SK-N-SH (cell line): Measurements from ENCODE around the gene ELMO3. TPM values are rescaled to one million over a fixed set of nuclear protein-coding genes. Genes with fewer than 3 reads are reported as not detected.

Experiments used
- CTCF ChIA-PET: fragments of 300-600, 350-600 bp; formaldehyde crosslinking; extraction: SDS; loops from one replicate; lab custom pipeline; 2021; lab: Yijun Ruan, JAX
- POLR2A ChIA-PET: fragments of 350-600 bp; sonication (Branson Sonifier 250); formaldehyde crosslinking; extraction: SDS; loops from one replicate; lab custom pipeline; 2020; ENCODE audit warnings: antibody characterized with exemption, inconsistent platforms; lab: Yijun Ruan, JAX
- DNase-seq: peaks from one replicate; pipeline ENCODE4 v3.0.0; 2012
- H2AFZ ChIP-seq: fragments of 200-600 bp; sonication (generic); 2 replicates; pipeline ENCODE4 v1.8.1; 2016; ENCODE audit warnings: antibody characterized with exemption, mild to moderate bottlenecking, low read depth
- H3F3A ChIP-seq: fragments of 200-600 bp; sonication (generic); replicated peaks from 2 replicates; pipeline ENCODE3; 2016; ENCODE audit warnings: antibody characterized with exemption, mild to moderate bottlenecking; ENCODE audit not compliant: insufficient read depth
- H3K27ac ChIP-seq, 2 experiments: fragments of 200-500 bp in 1 of 2; fragments of 200-600 bp in 1 of 2; sonication (Bioruptor generic) in 1 of 2; sonication (generic), shearing (Covaris generic) in 1 of 2; 2 replicates each; pipeline versions ENCODE4 v1.5.1 to v1.6.1; 2014 to 2016; ENCODE audit warnings: low read depth in 2 of 2, inconsistent platforms in 1 of 2, low read length in 1 of 2, mild to moderate bottlenecking in 1 of 2, mixed read lengths in 1 of 2
- H3K27me3 ChIP-seq: fragments of 200-600 bp; sonication (generic), shearing (Covaris generic); 2 replicates; pipeline ENCODE4 v1.6.1; 2016; ENCODE audit warnings: mixed run types; ENCODE audit not compliant: insufficient read depth
- H3K36me3 ChIP-seq, 2 experiments: fragments of 200-500 bp in 1 of 2; fragments of 200-600 bp in 1 of 2; sonication (Bioruptor generic) in 1 of 2; sonication (generic) in 1 of 2; replicated peaks in 1 of 2; 2 replicates each; pipeline versions ENCODE3 to v1.5.1; 2014 to 2016; ENCODE audit warnings: low read length in 1 of 2, mild to moderate bottlenecking in 1 of 2; ENCODE audit not compliant: insufficient read depth in 2 of 2, control insufficient read depth in 1 of 2
- H3K4me1 ChIP-seq, 2 experiments: fragments of 200-500 bp in 1 of 2; fragments of 200-600 bp in 1 of 2; sonication (Bioruptor generic) in 1 of 2; sonication (generic), shearing (Covaris generic) in 1 of 2; 2 replicates each; pipeline versions ENCODE4 v1.5.1 to v1.6.1; 2014 to 2016; ENCODE audit warnings: low read depth in 1 of 2, low read length in 1 of 2, mixed run types in 1 of 2; ENCODE audit not compliant: insufficient read depth in 2 of 2, control insufficient read depth in 1 of 2
- H3K4me2 ChIP-seq: fragments of 200-600 bp; sonication (generic), shearing (Covaris generic); 2 replicates; pipeline ENCODE4 v1.6.1; 2017; ENCODE audit warnings: mixed run types
- H3K4me3 ChIP-seq, 2 experiments: fragments of 200-500 bp in 1 of 2; fragments of 200-600 bp in 1 of 2; sonication (Bioruptor generic) in 1 of 2; sonication (generic), shearing (Covaris generic) in 1 of 2; 2 replicates each; pipeline versions ENCODE4 v1.5.1 to v1.8.1; 2014 to 2016; ENCODE audit warnings: low read depth in 2 of 2, inconsistent platforms in 1 of 2, low read length in 1 of 2, mild to moderate bottlenecking in 1 of 2, mixed read lengths in 1 of 2, moderate library complexity in 1 of 2
- H3K79me2 ChIP-seq: fragments of 200-600 bp; sonication (generic); 2 replicates; pipeline ENCODE4 v1.8.1; 2017; ENCODE audit warnings: mild to moderate bottlenecking; ENCODE audit not compliant: insufficient read depth
- H3K9ac ChIP-seq: fragments of 200-600 bp; sonication (generic); 2 replicates; pipeline ENCODE4 v1.6.1; 2017; ENCODE audit warnings: mixed run types
- H3K9me2 ChIP-seq: fragments of 200-600 bp; sonication (generic); 2 replicates; pipeline ENCODE4 v1.6.1; 2017; ENCODE audit warnings: mixed run types
- H3K9me3 ChIP-seq: fragments of 200-600 bp; sonication (generic); 2 replicates; pipeline ENCODE4 v1.6.1; 2017; ENCODE audit warnings: mixed run types, mild to moderate bottlenecking, moderate library complexity
- H4K20me1 ChIP-seq: fragments of 200-600 bp; sonication (generic); 2 replicates; pipeline ENCODE4 v1.6.1; 2017; ENCODE audit warnings: mild to moderate bottlenecking, mixed run types; ENCODE audit not compliant: insufficient read depth
- CHD2 ChIP-seq: fragments of 150-350 bp; IDR thresholded peaks from 2 replicates; pipeline ENCODE4 v1.6.1; 2018; ENCODE audit warnings: low read length; ENCODE audit not compliant: partially characterized antibody
- ELF1 ChIP-seq: IDR thresholded peaks from 2 replicates; pipeline ENCODE4 v1.4.0; 2012
- FOXM1 ChIP-seq: IDR thresholded peaks from 2 replicates; pipeline ENCODE4 v1.4.0; 2012; ENCODE audit warnings: low read depth, mild to moderate bottlenecking
- GABPA ChIP-seq: IDR thresholded peaks from 2 replicates; pipeline ENCODE4 v1.4.0; 2012; ENCODE audit warnings: low read depth, mild to moderate bottlenecking
- JUND ChIP-seq: IDR thresholded peaks from 2 replicates; pipeline ENCODE4 v1.4.0; 2012
- MXI1 ChIP-seq: IDR thresholded peaks from 2 replicates; pipeline ENCODE4 v1.6.1; 2012; ENCODE audit warnings: mild to moderate bottlenecking, low read depth, low read length, improper control_type of control experiment
- NFIC ChIP-seq: IDR thresholded peaks from 2 replicates; pipeline ENCODE4 v1.4.0; 2012; ENCODE audit warnings: borderline replicate concordance
- NRF1 ChIP-seq: IDR thresholded peaks from 2 replicates; pipeline ENCODE4 v1.6.1; 2012; ENCODE audit warnings: low read depth, mild to moderate bottlenecking, low read length
- RFX5 ChIP-seq: IDR thresholded peaks from 2 replicates; pipeline ENCODE4 v1.6.1; 2012; ENCODE audit warnings: mild to moderate bottlenecking, improper control_type of control experiment, low read length
- SIN3A ChIP-seq: IDR thresholded peaks from 2 replicates; pipeline ENCODE4 v1.6.1; 2012; ENCODE audit warnings: low read depth, mild to moderate bottlenecking, low read length, moderate library complexity, borderline replicate concordance
- SMC3 ChIP-seq: IDR thresholded peaks from 2 replicates; pipeline ENCODE4 v1.6.1; 2012; ENCODE audit warnings: low read depth, low read length, improper control_type of control experiment
- TAF1 ChIP-seq: IDR thresholded peaks from 2 replicates; pipeline ENCODE4 v1.6.1; 2012; ENCODE audit warnings: low read depth, mild to moderate bottlenecking, low read length, moderate library complexity, borderline replicate concordance
- TEAD4 ChIP-seq: IDR thresholded peaks from 2 replicates; pipeline ENCODE4 v1.4.0; 2012; ENCODE audit warnings: mild to moderate bottlenecking, borderline replicate concordance; ENCODE audit not compliant: insufficient read depth
- YY1 ChIP-seq: IDR thresholded peaks from 2 replicates; pipeline ENCODE4 v1.4.0; 2012; ENCODE audit warnings: low read depth, mild to moderate bottlenecking
- WGBS: methylation state at CpG from one replicate; pipeline ENCODE4 v1.1.6; 2017; ENCODE audit warnings: low lambda C conversion rate; 5-methylcytosine and 5-hydroxymethylcytosine counted together
- polyA plus RNA-seq, 3 experiments: library from polyadenylated mRNA; depleted of rRNA; stranded (reverse); fragments of >200 nt; gene quantifications; 2 replicates each; pipeline ENCODE4 v1.2.3, GENCODE V29; 2012
- TF ChIP-seq, protein P1 (sequence below): fragments of 150-350 bp; IDR thresholded peaks from 2 replicates; pipeline ENCODE4 v1.6.1; 2017; ENCODE audit warnings: antibody characterized with exemption, low read length, low read depth, borderline replicate concordance
- TF ChIP-seq, protein P2 (sequence below): IDR thresholded peaks from 2 replicates; pipeline ENCODE4 v1.6.1; 2012; ENCODE audit warnings: mild to moderate bottlenecking, low read depth, low read length, moderate library complexity
- TF ChIP-seq, protein P3 (sequence below): IDR thresholded peaks from 2 replicates; pipeline ENCODE4 v1.4.0; 2012; ENCODE audit warnings: low read depth, borderline replicate concordance
- TF ChIP-seq, protein P4 (sequence below): IDR thresholded peaks from 2 replicates; pipeline ENCODE4 v1.4.0; 2012; ENCODE audit warnings: low read depth, borderline replicate concordance

The ELMO3 gene
- polyA plus RNA-seq, 1 of the 3 experiments (the other 2 are of a cell fraction), result 2.3 TPM

DNA sequence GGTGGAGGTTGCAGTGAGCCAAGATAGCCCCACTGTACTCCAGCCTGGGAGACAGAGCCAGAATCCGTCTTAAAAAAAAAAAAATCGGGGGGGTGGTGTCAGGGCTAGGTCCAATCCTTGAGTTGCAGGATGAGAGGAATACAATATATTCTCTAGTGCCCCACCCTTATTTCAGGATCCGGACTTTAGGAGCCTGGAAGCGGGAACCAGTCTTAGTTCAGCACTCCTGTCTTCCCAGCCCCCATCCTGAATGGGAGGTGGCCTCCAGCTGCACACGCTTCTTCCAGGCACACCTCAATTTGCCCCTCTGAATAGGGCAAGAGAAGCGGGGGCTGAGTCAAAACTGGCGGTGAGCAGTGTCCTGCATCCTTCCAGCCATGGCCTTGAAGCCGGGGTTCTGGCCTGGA is 46.7 kb downstream of the ELMO3 start:
- Histone ChIP-seq H3K9ac (peak overlapping the region; percentile 88), H3F3A (peaks cover 49% of the 10 kb centered on the region), H3K79me2 (peaks cover 50% of the 10 kb centered on the region), H4K20me1 (no peaks in the 10 kb centered on the region), H3K27me3 (no peaks in the 10 kb centered on the region), H2AFZ (peak overlapping the region; percentile 45; the same call in 1 of the 2 replicates), H3K27ac (peak overlapping the region; percentile 96), H3K9me3 (no peaks in the 10 kb centered on the region), H3K9me2 (no peaks in the 10 kb centered on the region), H3K4me1 (peaks cover 51 to 59% of the 10 kb centered on the region in 2 experiments)
- no peak for DNase-seq
- CTCF ChIA-PET, result interaction anchor here (0.9 to 4.5 kb wide), 9 partner anchors 11 to 292 kb away, joined by 3 to 21 read pairs (median 5); partner anchors contain the start of genes PLEKHG4 and TMEM208
- TF ChIP-seq CHD2, result peak; percentile 7
- no peak for TF ChIP-seq FOXM1
- TF ChIP-seq, protein P1, sequence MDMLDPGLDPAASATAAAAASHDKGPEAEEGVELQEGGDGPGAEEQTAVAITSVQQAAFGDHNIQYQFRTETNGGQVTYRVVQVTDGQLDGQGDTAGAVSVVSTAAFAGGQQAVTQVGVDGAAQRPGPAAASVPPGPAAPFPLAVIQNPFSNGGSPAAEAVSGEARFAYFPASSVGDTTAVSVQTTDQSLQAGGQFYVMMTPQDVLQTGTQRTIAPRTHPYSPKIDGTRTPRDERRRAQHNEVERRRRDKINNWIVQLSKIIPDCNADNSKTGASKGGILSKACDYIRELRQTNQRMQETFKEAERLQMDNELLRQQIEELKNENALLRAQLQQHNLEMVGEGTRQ, result peak; percentile 50; the same call in 1 of the 2 replicates
- TF ChIP-seq MXI1, result peak; percentile 77
- TF ChIP-seq, protein P2, sequence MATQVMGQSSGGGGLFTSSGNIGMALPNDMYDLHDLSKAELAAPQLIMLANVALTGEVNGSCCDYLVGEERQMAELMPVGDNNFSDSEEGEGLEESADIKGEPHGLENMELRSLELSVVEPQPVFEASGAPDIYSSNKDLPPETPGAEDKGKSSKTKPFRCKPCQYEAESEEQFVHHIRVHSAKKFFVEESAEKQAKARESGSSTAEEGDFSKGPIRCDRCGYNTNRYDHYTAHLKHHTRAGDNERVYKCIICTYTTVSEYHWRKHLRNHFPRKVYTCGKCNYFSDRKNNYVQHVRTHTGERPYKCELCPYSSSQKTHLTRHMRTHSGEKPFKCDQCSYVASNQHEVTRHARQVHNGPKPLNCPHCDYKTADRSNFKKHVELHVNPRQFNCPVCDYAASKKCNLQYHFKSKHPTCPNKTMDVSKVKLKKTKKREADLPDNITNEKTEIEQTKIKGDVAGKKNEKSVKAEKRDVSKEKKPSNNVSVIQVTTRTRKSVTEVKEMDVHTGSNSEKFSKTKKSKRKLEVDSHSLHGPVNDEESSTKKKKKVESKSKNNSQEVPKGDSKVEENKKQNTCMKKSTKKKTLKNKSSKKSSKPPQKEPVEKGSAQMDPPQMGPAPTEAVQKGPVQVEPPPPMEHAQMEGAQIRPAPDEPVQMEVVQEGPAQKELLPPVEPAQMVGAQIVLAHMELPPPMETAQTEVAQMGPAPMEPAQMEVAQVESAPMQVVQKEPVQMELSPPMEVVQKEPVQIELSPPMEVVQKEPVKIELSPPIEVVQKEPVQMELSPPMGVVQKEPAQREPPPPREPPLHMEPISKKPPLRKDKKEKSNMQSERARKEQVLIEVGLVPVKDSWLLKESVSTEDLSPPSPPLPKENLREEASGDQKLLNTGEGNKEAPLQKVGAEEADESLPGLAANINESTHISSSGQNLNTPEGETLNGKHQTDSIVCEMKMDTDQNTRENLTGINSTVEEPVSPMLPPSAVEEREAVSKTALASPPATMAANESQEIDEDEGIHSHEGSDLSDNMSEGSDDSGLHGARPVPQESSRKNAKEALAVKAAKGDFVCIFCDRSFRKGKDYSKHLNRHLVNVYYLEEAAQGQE, result no peak
- TF ChIP-seq ELF1, result no peak
- TF ChIP-seq, all 33 proteins: peak for 3
- POLR2A ChIA-PET, result interaction anchor here (0.6 to 4.0 kb wide), 2 partner anchors 19 to 66 kb away, joined by 4 to 14 read pairs; partner anchors contain the start of gene TMEM208
- Histone ChIP-seq H3K4me3 (peak overlapping the region; percentile 92 to 95), H3K36me3 (peaks cover 0 to 5% of the 10 kb centered on the region in 2 experiments), H3K4me2 (peak overlapping the region; percentile 98)
- WGBS, result 48% methylated on average over 4 of the region's 8 CpGs

DNA sequence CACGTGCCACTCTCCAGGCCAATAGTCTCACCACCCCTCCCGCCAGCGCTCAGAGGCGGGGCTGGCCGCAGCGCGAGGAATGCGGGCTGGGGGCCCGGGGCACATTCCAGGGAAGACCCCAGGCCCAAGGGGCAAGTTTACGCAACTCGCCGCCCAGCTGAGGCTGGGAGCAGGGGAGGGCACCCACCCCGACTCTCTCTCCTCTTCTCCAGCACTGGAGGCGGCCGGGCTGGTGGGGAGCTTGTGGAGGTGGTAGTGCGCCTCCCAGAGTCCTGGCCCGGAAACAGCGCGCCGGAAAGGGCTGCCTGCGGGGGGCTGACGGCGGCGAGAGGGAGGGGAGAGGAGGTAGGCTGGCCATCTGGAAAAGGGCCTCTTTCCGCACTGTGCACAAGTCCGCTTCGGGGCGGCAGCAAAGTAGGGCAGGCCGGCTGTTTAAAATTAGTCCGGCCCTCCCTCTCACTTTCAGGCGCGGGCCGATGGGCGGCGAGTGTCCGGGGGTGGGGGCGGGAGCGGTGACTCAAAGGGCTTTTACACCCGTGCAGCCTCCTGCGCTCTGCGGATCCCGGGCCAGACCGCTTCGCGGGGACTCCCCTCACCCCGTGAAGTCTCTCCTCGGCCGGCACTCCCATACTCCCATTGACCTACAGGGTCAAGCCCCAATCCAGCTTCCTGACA is 47.3 kb downstream of the ELMO3 start:
- Histone ChIP-seq H3K9ac (peak overlapping the region; percentile 88), H2AFZ (peak overlapping the region; percentile 45; the same call in 1 of the 2 replicates), H3K36me3 (peaks cover 0 to 5% of the 10 kb centered on the region in 2 experiments), H4K20me1 (no peaks in the 10 kb centered on the region), H3K79me2 (peaks cover 49% of the 10 kb centered on the region), H3K4me3 (peak overlapping the region; percentile 92 to 95), H3F3A (peaks cover 51% of the 10 kb centered on the region), H3K4me2 (peak overlapping the region; percentile 98), H3K4me1 (peaks cover 47 to 55% of the 10 kb centered on the region in 2 experiments), H3K27me3 (no peaks in the 10 kb centered on the region), H3K27ac (peak overlapping the region; percentile 96), H3K9me2 (no peaks in the 10 kb centered on the region), H3K9me3 (no peaks in the 10 kb centered on the region)
- peak; percentile 91 for DNase-seq
- ChIA-PET CTCF (interaction anchor here (0.9 to 4.5 kb wide), 10 partner anchors 8 to 91 kb away, joined by 3 to 21 read pairs (median 6); partner anchors contain the start of genes PLEKHG4 and TMEM208), POLR2A (interaction anchor here (0.6 to 4.0 kb wide), 2 partner anchors 20 to 67 kb away, joined by 4 to 14 read pairs; partner anchors contain the start of gene TMEM208)
- WGBS, result 0% methylated on average over 20 of the region's 48 CpGs
- TF ChIP-seq TEAD4, result peak; percentile 64; the same call in 1 of the 2 replicates
- no peak for TF ChIP-seq RFX5
- TF ChIP-seq JUND, result no peak
- TF ChIP-seq CHD2, result no peak
- TF ChIP-seq SMC3, result no peak; the same call in 1 of the 2 replicates
- TF ChIP-seq, protein P3, sequence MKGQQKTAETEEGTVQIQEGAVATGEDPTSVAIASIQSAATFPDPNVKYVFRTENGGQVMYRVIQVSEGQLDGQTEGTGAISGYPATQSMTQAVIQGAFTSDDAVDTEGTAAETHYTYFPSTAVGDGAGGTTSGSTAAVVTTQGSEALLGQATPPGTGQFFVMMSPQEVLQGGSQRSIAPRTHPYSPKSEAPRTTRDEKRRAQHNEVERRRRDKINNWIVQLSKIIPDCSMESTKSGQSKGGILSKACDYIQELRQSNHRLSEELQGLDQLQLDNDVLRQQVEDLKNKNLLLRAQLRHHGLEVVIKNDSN, result peak; percentile 84
- 0 out of 2 replicates have a peak, but pooled peaks have one; percentile 5 for TF ChIP-seq NRF1
- TF ChIP-seq, protein P4, sequence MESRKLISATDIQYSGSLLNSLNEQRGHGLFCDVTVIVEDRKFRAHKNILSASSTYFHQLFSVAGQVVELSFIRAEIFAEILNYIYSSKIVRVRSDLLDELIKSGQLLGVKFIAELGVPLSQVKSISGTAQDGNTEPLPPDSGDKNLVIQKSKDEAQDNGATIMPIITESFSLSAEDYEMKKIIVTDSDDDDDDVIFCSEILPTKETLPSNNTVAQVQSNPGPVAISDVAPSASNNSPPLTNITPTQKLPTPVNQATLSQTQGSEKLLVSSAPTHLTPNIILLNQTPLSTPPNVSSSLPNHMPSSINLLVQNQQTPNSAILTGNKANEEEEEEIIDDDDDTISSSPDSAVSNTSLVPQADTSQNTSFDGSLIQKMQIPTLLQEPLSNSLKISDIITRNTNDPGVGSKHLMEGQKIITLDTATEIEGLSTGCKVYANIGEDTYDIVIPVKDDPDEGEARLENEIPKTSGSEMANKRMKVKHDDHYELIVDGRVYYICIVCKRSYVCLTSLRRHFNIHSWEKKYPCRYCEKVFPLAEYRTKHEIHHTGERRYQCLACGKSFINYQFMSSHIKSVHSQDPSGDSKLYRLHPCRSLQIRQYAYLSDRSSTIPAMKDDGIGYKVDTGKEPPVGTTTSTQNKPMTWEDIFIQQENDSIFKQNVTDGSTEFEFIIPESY, result no peak
- TF ChIP-seq NFIC, result peak; percentile 40; the same call in 1 of the 2 replicates
- TF ChIP-seq GABPA, result peak; percentile 73
- TF ChIP-seq YY1, result no peak
- 0 out of 2 replicates have a peak, but pooled peaks have one; percentile 9 for TF ChIP-seq SIN3A
- TF ChIP-seq TAF1, result peak; percentile 34; the same call in 1 of the 2 replicates
- TF ChIP-seq MXI1, result peak; percentile 53; the same call in 1 of the 2 replicates
